Measurements from ENCODE around the gene VILL. TPM values are rescaled to one million over a fixed set of nuclear protein-coding genes. Genes with fewer than 3 reads are reported as not detected.

VILL gene
- total and polyA plus RNA-seq, 2 donors (not counting 1 experiment from before 2014, with no cell fraction given) = 2.0 to 9.4 TPM

DNA sequence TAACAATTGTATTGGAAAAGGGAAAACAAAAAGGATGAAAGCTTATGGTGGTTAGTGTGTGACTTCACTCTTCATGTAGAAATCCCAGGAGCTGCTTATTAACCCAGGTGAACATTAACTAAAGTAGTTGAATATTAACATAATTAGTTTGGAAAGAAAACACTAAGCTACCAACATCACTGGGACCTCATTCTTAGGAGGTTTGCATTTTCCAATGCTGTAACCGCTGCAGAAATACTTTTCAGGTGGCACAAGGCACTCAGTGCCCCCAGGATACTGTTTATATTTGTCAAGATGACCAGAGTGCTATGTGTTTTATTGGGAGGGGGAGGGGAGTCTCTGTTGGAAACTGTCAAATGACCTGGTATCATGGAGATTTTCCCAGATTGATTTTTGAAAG lies 25.9 kb upstream of the VILL start:
- no peak overlapping the region for H2AFZ ChIP-seq (ENCODE audit: low read length)
- no peaks in the 10 kb centered on the region for H3K79me2 ChIP-seq (ENCODE audit: control insufficient read depth, insufficient read depth, low read length)
- H4K20me1 ChIP-seq (ENCODE audit: control insufficient read depth, extremely low read depth, insufficient read depth, low read length) = no peaks in the 10 kb centered on the region
- no peaks in the 10 kb centered on the region for H3K27me3 ChIP-seq (ENCODE audit: control insufficient read depth, insufficient read depth, low read length)
- no peak overlapping the region for H3K4me3 ChIP-seq (replicated peaks in 1 of 4; ENCODE audit: control extremely low read depth in 1 of 4, insufficient read depth in 1 of 4, low read depth in 3 of 4, low read length in 4 of 4)
- no peaks in the 10 kb centered on the region for H3K9me3 ChIP-seq (ENCODE audit: control insufficient read depth, insufficient read depth, low read depth, low read length)
- no peak overlapping the region for H3K9ac ChIP-seq (ENCODE audit: insufficient read depth, low read length)
- DNase-seq (ENCODE audit: low read depth in 2 of 2) = no peak
- H3K27ac ChIP-seq (ENCODE audit: insufficient read depth, low read length) = no peak overlapping the region
- H3K4me2 ChIP-seq (ENCODE audit: extremely low read depth, insufficient read depth, low read length) = no peak overlapping the region
- no peaks in the 10 kb centered on the region for H3K36me3 ChIP-seq (ENCODE audit: control insufficient read depth, insufficient read depth, low read length)
- TF ChIP-seq, protein P1, sequence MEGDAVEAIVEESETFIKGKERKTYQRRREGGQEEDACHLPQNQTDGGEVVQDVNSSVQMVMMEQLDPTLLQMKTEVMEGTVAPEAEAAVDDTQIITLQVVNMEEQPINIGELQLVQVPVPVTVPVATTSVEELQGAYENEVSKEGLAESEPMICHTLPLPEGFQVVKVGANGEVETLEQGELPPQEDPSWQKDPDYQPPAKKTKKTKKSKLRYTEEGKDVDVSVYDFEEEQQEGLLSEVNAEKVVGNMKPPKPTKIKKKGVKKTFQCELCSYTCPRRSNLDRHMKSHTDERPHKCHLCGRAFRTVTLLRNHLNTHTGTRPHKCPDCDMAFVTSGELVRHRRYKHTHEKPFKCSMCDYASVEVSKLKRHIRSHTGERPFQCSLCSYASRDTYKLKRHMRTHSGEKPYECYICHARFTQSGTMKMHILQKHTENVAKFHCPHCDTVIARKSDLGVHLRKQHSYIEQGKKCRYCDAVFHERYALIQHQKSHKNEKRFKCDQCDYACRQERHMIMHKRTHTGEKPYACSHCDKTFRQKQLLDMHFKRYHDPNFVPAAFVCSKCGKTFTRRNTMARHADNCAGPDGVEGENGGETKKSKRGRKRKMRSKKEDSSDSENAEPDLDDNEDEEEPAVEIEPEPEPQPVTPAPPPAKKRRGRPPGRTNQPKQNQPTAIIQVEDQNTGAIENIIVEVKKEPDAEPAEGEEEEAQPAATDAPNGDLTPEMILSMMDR (conservative IDR thresholded peaks at IDR 0.05 in 1 of 2, IDR thresholded peaks at IDR 0.05 in 1 of 2; ENCODE audit: low read depth in 1 of 2, low read length in 2 of 2) = no peak
- no peak for TF ChIP-seq EZH2 (IDR thresholded peaks at IDR 0.05; ENCODE audit: low read length, missing control alignments)
- peaks cover 2% of the 10 kb centered on the region for H3K4me1 ChIP-seq (ENCODE audit: control insufficient read depth, extremely low read depth, insufficient read depth, low read length)

DNA sequence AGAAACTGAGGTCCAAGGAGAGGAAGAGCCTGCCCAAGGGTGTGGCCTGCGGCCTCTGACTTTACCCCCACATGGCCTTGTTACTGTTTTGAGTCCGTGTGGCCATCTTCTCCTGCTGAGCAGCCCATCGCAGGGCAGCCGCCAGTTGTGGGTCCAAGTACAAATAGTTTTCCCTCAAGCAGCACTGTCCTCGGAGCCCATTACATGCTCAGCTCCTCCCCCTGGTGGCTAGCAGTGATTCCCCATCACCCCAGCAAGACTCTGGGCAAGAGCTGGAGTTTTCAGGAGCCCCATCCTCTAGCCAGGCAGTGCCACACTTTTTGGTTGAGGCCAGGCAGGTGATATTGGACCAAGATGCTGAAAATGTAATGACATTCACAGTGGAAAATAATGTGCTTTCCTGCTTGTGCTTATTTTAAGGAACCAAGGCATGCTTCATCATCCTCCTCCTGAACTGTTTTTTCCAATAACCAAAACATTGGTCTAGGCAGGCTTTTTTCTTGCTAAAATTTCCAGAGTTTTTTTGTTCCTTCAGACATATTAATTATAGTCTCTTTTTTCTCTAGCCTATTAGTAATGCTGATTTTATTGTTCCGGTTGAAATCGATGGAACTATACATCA lies 23.2 kb upstream of the VILL start:
- no peak overlapping the region for H3K4me3 ChIP-seq (replicated peaks in 1 of 4; ENCODE audit: control extremely low read depth in 1 of 4, insufficient read depth in 1 of 4, low read depth in 3 of 4, low read length in 4 of 4)
- H3K27ac ChIP-seq (ENCODE audit: insufficient read depth, low read length) = no peak overlapping the region
- peaks cover 1% of the 10 kb centered on the region for H3K36me3 ChIP-seq (ENCODE audit: control insufficient read depth, insufficient read depth, low read length)
- no peaks in the 10 kb centered on the region for H4K20me1 ChIP-seq (ENCODE audit: control insufficient read depth, extremely low read depth, insufficient read depth, low read length)
- H3K4me2 ChIP-seq (ENCODE audit: extremely low read depth, insufficient read depth, low read length) = no peak overlapping the region
- H2AFZ ChIP-seq (ENCODE audit: low read length) = no peak overlapping the region
- no peaks in the 10 kb centered on the region for H3K79me2 ChIP-seq (ENCODE audit: control insufficient read depth, insufficient read depth, low read length)
- no peak for TF ChIP-seq EZH2 (IDR thresholded peaks at IDR 0.05; ENCODE audit: low read length, missing control alignments)
- TF ChIP-seq, protein P1 (conservative IDR thresholded peaks at IDR 0.05 in 1 of 2, IDR thresholded peaks at IDR 0.05 in 1 of 2; ENCODE audit: low read depth in 1 of 2, low read length in 2 of 2) = peak; percentile 90 to 97
- no peaks in the 10 kb centered on the region for H3K9me3 ChIP-seq (ENCODE audit: control insufficient read depth, insufficient read depth, low read depth, low read length)
- H3K27me3 ChIP-seq (ENCODE audit: control insufficient read depth, insufficient read depth, low read length) = no peaks in the 10 kb centered on the region
- DNase-seq (ENCODE audit: low read depth in 2 of 2) = peak; percentile 48 to 73
- no peak overlapping the region for H3K9ac ChIP-seq (ENCODE audit: insufficient read depth, low read length)
- peaks cover 2% of the 10 kb centered on the region for H3K4me1 ChIP-seq (ENCODE audit: control insufficient read depth, extremely low read depth, insufficient read depth, low read length)

DNA sequence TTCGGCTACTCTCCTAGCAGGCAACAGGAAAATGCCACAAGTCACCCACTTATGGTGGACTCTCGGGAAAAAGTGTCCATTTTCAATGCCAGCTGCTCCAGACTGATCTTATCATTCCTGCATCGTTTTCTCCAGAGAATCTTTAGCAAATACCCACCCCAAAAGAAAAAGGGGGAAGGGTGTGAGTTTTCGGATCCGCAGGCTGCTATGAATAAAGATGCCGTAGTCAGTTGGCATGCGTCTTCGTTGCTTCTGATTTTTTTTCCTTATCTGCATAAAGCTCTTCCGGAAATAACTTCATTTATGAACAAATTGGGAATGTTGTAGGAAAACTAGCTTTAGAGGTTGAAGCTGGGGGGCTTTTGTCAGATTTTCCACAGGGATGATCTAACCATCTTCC lies 22.4 kb upstream of the VILL start:
- Histone ChIP-seq H3K9ac (ENCODE audit: insufficient read depth, low read length) (no peak overlapping the region), H3K27ac (ENCODE audit: insufficient read depth, low read length) (no peak overlapping the region), H3K4me1 (ENCODE audit: control insufficient read depth, extremely low read depth, insufficient read depth, low read length) (no peaks in the 10 kb centered on the region), H2AFZ (ENCODE audit: low read length) (no peak overlapping the region), H3K9me3 (ENCODE audit: control insufficient read depth, insufficient read depth, low read depth, low read length) (no peaks in the 10 kb centered on the region), H3K27me3 (ENCODE audit: control insufficient read depth, insufficient read depth, low read length) (no peaks in the 10 kb centered on the region), H3K4me3 (replicated peaks in 1 of 4; ENCODE audit: control extremely low read depth in 1 of 4, insufficient read depth in 1 of 4, low read depth in 3 of 4, low read length in 4 of 4) (no peak overlapping the region), H3K79me2 (ENCODE audit: control insufficient read depth, insufficient read depth, low read length) (no peaks in the 10 kb centered on the region), H4K20me1 (ENCODE audit: control insufficient read depth, extremely low read depth, insufficient read depth, low read length) (no peaks in the 10 kb centered on the region), H3K4me2 (ENCODE audit: extremely low read depth, insufficient read depth, low read length) (no peak overlapping the region), H3K36me3 (ENCODE audit: control insufficient read depth, insufficient read depth, low read length) (peaks cover 4% of the 10 kb centered on the region)
- TF ChIP-seq, protein P1 (conservative IDR thresholded peaks at IDR 0.05 in 1 of 2, IDR thresholded peaks at IDR 0.05 in 1 of 2; ENCODE audit: low read depth in 1 of 2, low read length in 2 of 2) = no peak
- no peak for TF ChIP-seq EZH2 (IDR thresholded peaks at IDR 0.05; ENCODE audit: low read length, missing control alignments)
- DNase-seq (ENCODE audit: low read depth in 2 of 2) = no peak

Measured in fibroblast of lung (primary cell).